GM10266 (cell line): ENCODE measurements around the gene NRSN1.
"Not testable (repeated sequence)": the region's sequence is repeated elsewhere in the genome, so short reads cannot be mapped to it uniquely, and the experiment has no call there.

Source experiments
- DNase-seq: peaks from one replicate; pipeline ENCODE4 v3.0.0; 2012; ENCODE audit errors: extremely low spot score
- CTCF ChIP-seq: IDR thresholded peaks from 2 replicates; pipeline ENCODE4 v1.5.1; 2012; ENCODE audit warnings: mild to moderate bottlenecking, low read depth; ENCODE audit not compliant: control insufficient read depth, insufficient read depth; ENCODE audit errors: missing control alignments

NRSN1 gene

GRCh38 chr6:24139080-24139479 lies 13.1 kb downstream of the NRSN1 start:
- DNase-seq = no peak
- no peak for TF ChIP-seq CTCF

- TF ChIP-seq CTCF = no peak
- DNase-seq = no peak
Observed at GRCh38 chr6:24139639-24140038, 13.6 kb downstream of the NRSN1 start.

GRCh38 chr6:24140591-24140990 lies 14.6 kb downstream of the NRSN1 start:
- TF ChIP-seq CTCF = no peak
- no peak for DNase-seq

GRCh38 chr6:24142733-24143132 lies 16.7 kb downstream of the NRSN1 start:
- DNase-seq = not testable (repeated sequence)

GRCh38 chr6:24145690-24146131 lies 19.7 kb downstream of the NRSN1 start:
- no peak for TF ChIP-seq CTCF
- no peak for DNase-seq

GRCh38 chr6:24146871-24147270 lies 20.9 kb downstream of the NRSN1 start:
- no peak for TF ChIP-seq CTCF
- no peak for DNase-seq

GRCh38 chr6:24147511-24148153 lies 21.6 kb downstream of the NRSN1 start:
- no peak for DNase-seq
- no peak for TF ChIP-seq CTCF

- no peak for DNase-seq
- TF ChIP-seq CTCF = no peak
Observed at GRCh38 chr6:24148154-24148570, 22.1 kb downstream of the NRSN1 start.
